ENCODE data around the gene FABP3.

Gene FABP3

DNA sequence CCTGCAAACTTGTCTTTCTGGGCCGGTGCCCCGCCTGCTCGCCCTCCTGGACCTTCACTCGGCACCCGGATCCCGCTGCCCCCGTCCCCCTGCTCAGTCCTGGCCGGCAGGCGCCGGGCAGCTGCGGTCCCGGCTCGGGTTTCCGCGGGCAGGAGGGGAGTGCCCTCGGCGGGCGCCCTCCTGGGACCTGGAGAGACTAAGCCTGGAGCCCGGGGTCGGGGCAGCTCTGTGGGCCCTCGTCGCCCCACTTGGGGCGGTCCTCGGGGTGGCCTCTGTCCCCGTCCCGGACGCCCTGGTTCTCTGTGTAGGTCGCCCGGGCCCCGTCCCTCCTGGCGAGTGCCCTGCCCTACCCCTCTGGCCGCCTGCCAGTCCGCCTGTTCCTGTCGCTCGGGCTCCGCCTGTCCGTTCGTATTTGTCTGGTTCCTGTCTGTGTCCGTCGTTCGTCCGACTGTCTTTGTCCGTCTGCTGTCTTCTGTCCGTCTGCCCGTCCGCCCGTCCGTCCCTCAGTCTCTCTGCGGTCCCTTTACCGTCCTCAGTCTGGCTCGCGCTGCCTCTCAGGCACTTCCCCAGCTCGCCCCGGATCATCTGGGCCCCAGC, 40.6 kb upstream of the FABP3 start (continued):
- no peak for TF ChIP-seq ZFP37 (tag by site-specific recombination; IDR thresholded peaks at IDR 0.05)
- TF ChIP-seq ZNF362 (tag by site-specific recombination; IDR thresholded peaks at IDR 0.05): no peak
- TF ChIP-seq, protein P1, sequence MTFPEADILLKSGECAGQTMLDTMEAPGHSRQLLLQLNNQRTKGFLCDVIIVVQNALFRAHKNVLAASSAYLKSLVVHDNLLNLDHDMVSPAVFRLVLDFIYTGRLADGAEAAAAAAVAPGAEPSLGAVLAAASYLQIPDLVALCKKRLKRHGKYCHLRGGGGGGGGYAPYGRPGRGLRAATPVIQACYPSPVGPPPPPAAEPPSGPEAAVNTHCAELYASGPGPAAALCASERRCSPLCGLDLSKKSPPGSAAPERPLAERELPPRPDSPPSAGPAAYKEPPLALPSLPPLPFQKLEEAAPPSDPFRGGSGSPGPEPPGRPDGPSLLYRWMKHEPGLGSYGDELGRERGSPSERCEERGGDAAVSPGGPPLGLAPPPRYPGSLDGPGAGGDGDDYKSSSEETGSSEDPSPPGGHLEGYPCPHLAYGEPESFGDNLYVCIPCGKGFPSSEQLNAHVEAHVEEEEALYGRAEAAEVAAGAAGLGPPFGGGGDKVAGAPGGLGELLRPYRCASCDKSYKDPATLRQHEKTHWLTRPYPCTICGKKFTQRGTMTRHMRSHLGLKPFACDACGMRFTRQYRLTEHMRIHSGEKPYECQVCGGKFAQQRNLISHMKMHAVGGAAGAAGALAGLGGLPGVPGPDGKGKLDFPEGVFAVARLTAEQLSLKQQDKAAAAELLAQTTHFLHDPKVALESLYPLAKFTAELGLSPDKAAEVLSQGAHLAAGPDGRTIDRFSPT (tag by site-specific recombination; IDR thresholded peaks at IDR 0.05): peak; percentile 91
- TF ChIP-seq SCRT2 (tag by site-specific recombination; IDR thresholded peaks at IDR 0.05): 0 out of 2 replicates have a peak, but pooled peaks have one; percentile 9
- 0 out of 2 replicates have a peak, but pooled peaks have one; percentile 18 for TF ChIP-seq KLF9 (tag by site-specific recombination; IDR thresholded peaks at IDR 0.05; ENCODE audit: low read depth)
- peak; percentile 64; the same call in 1 of the 2 replicates for TF ChIP-seq ZBTB48 (tag by site-specific recombination; IDR thresholded peaks at IDR 0.05)
- no peak for TF ChIP-seq OSR2 (tag by site-specific recombination; IDR thresholded peaks at IDR 0.05)
- TF ChIP-seq IKZF3 (tag by site-specific recombination; IDR thresholded peaks at IDR 0.05): no peak
- no peak for TF ChIP-seq ZNF10 (tag by site-specific recombination; IDR thresholded peaks at IDR 0.05)
- TF ChIP-seq FEZF1 (tag by site-specific recombination; IDR thresholded peaks at IDR 0.05): no peak
- peak; percentile 94 for TF ChIP-seq ZBTB20 (tag by site-specific recombination; IDR thresholded peaks at IDR 0.05)
- TF ChIP-seq ZNF585B (tag by site-specific recombination; IDR thresholded peaks at IDR 0.05): no peak
- peak; percentile 23; the same call in 1 of the 2 replicates for TF ChIP-seq ZSCAN30 (tag by site-specific recombination; IDR thresholded peaks at IDR 0.05)
- peak; percentile 83 for TF ChIP-seq ZBTB17 (tag by site-specific recombination; IDR thresholded peaks at IDR 0.05)
- no peak for TF ChIP-seq ZNF677 (tag by site-specific recombination; IDR thresholded peaks at IDR 0.05)
- TF ChIP-seq ZNF776 (tag by site-specific recombination; IDR thresholded peaks at IDR 0.05; ENCODE audit: borderline replicate concordance): no peak
- TF ChIP-seq, protein P2, sequence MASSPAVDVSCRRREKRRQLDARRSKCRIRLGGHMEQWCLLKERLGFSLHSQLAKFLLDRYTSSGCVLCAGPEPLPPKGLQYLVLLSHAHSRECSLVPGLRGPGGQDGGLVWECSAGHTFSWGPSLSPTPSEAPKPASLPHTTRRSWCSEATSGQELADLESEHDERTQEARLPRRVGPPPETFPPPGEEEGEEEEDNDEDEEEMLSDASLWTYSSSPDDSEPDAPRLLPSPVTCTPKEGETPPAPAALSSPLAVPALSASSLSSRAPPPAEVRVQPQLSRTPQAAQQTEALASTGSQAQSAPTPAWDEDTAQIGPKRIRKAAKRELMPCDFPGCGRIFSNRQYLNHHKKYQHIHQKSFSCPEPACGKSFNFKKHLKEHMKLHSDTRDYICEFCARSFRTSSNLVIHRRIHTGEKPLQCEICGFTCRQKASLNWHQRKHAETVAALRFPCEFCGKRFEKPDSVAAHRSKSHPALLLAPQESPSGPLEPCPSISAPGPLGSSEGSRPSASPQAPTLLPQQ (tag by site-specific recombination; IDR thresholded peaks at IDR 0.05): peak; percentile 32; the same call in 1 of the 2 replicates
- no peak for TF ChIP-seq ZSCAN4 (tag by site-specific recombination; IDR thresholded peaks at IDR 0.05)
- TF ChIP-seq ZNF843 (tag by site-specific recombination; IDR thresholded peaks at IDR 0.05): no peak
- TF ChIP-seq BCL11B (tag by site-specific recombination; IDR thresholded peaks at IDR 0.05; ENCODE audit: low read depth): no peak
- no peak for TF ChIP-seq OVOL3 (tag by site-specific recombination; IDR thresholded peaks at IDR 0.05)

DNA sequence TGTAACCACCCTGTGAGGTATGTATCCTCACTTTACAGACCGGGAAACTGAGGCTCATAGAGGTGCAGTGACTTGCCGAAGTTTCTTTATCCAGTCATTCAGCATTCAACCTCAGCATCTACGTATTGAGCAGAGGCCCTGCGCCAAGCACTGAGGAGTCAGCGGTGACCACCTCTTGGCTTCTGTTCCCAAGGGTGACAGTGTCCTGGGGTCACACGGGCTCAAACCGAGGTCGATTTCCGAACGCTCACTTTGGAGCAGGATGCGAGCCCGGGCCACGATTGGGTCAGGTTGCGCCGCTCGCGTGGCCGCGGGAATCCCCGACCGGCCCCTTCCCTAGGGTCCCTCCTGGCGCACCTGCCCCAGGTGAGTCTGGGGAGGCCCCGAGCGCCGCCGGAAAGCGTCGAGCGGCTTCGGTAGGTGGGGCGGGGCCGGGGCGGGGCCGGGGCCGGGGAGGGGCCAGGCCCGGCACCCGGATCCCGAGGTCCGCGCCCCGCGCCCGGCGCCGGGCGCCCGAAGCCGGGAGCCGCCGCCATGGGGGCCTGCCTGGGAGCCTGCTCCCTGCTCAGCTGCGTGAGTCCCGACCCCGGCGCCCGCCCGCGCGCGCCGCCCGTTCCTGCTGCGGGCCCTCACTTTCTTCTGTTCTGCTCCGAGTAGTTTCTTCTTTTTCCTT, 40.0 kb upstream of the FABP3 start, which contains the start of gene SERINC2:
TSS of gene SERINC2 (plus strand) at position 482 of the 673 bp plus-strand sequence. CDS start at position 535, 53 bp downstream.
- POLR2A ChIA-PET: no interaction called here
- CTCF ChIA-PET: interaction anchor here (0.7 to 2.7 kb wide), 8 partner anchors 9 to 611 kb away, joined by 3 to 14 read pairs (median 7); no protein-coding TSS in a partner anchor
- TF ChIP-seq ZNF549 (tag by site-specific recombination; IDR thresholded peaks at IDR 0.05): no peak
- TF ChIP-seq ZNF623 (tag by site-specific recombination; IDR thresholded peaks at IDR 0.05): peak; percentile 50
- no peak for TF ChIP-seq SETDB1 (IDR thresholded peaks at IDR 0.05; ENCODE audit: insufficient read length, low read length)
- no peak for TF ChIP-seq ZBTB1 (tag by site-specific recombination; IDR thresholded peaks at IDR 0.05)
- TF ChIP-seq SCRT2 (tag by site-specific recombination; IDR thresholded peaks at IDR 0.05): no peak
- TF ChIP-seq ZNF76 (tag by site-specific recombination; IDR thresholded peaks at IDR 0.05; ENCODE audit: borderline replicate concordance, low read depth): no peak
- TF ChIP-seq ZNF654 (tag by site-specific recombination; IDR thresholded peaks at IDR 0.05; ENCODE audit: low read depth): no peak
- TF ChIP-seq ZBTB17 (tag by site-specific recombination; IDR thresholded peaks at IDR 0.05): peak; percentile 54; the same call in 1 of the 2 replicates
- TF ChIP-seq, protein P3, sequence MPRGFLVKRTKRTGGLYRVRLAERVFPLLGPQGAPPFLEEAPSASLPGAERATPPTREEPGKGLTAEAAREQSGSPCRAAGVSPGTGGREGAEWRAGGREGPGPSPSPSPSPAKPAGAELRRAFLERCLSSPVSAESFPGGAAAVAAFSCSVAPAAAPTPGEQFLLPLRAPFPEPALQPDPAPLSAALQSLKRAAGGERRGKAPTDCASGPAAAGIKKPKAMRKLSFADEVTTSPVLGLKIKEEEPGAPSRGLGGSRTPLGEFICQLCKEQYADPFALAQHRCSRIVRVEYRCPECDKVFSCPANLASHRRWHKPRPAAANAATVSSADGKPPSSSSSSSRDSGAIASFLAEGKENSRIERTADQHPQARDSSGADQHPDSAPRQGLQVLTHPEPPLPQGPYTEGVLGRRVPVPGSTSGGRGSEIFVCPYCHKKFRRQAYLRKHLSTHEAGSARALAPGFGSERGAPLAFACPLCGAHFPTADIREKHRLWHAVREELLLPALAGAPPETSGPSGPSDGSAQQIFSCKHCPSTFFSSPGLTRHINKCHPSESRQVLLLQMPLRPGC (tag by site-specific recombination; IDR thresholded peaks at IDR 0.05): no peak

More for the DNA sequence above, 40.0 kb upstream of the FABP3 start, which contains the start of gene SERINC2:
- H3K4me1 ChIP-seq (ENCODE audit: control insufficient read depth, insufficient read depth, low read length): no peaks in the 10 kb centered on the region; the same call in 1 of the 2 replicates
- no peaks in the 10 kb centered on the region for H3K9me3 ChIP-seq (ENCODE audit: control insufficient read depth, insufficient read depth, low read depth, low read length)
- H3K4me3 ChIP-seq (ENCODE audit: low read depth, low read length): peak within 1 kb of the TSS; percentile 64
- peak within 1 kb of the TSS; percentile 34; the same call in 1 of the 2 replicates for H3K27ac ChIP-seq (ENCODE audit: extremely low read depth, low read depth, low read length)
- no peaks in the 10 kb centered on the region for H3K36me3 ChIP-seq (ENCODE audit: control insufficient read depth in 2 of 2, insufficient read depth in 1 of 2, low read length in 2 of 2)

All from HEK293 (cell line).